OCI-LY1 (cell line): Measurements from ENCODE around the gene HSPA12A.

Source experiments
- CTCF ChIP-seq: fragments of 200-600 bp; sonication (generic), shearing (Covaris generic); IDR thresholded peaks from 2 replicates; pipeline ENCODE4 v1.5.1; 2017; ENCODE audit warnings: mild to moderate bottlenecking, antibody characterized with exemption, low read length, moderate library complexity, mixed read lengths
- EZH2 ChIP-seq: fragments of 200-600 bp; sonication (generic), shearing (Covaris generic); IDR thresholded peaks from 2 replicates; pipeline ENCODE4 v1.8.0; 2017; ENCODE audit warnings: borderline replicate concordance, mixed run types, mild to moderate bottlenecking, antibody characterized with exemption, low read length, moderate library complexity, mixed read lengths

GRCh38 chr10:116719804-116720203, 22.6 kb downstream of the HSPA12A start:
- TF ChIP-seq CTCF (no peak), EZH2 (no peak)
